Memory B cell (primary cell): ENCODE data around the gene EZH2.

Experiments used
- ATAC-seq: fragments of 150-1000 bp; cut with Tn5 transposase; 2 replicates; pipeline ENCODE4 v1.10.0; 2021; ENCODE audit warnings: low read depth, mild to moderate bottlenecking, moderate library complexity
- DNase-seq, 2 donors: peaks; one replicate each; pipeline ENCODE4 v3.0.0; 2022; ENCODE audit warnings: low spot score in 2 of 2
- H3K27ac Mint-ChIP-seq: one replicate; pipeline ENCODE4 v1.8.0; 2022; ENCODE audit warnings: mild to moderate bottlenecking, moderate library complexity, mixed read lengths
- H3K27me3 Mint-ChIP-seq: one replicate; pipeline ENCODE4 v1.8.0; 2022; ENCODE audit warnings: mixed read lengths
- H3K36me3 Mint-ChIP-seq: one replicate; pipeline ENCODE4 v1.8.0; 2022; ENCODE audit warnings: mild to moderate bottlenecking, mixed read lengths
- H3K4me1 Mint-ChIP-seq: one replicate; pipeline ENCODE4 v1.8.0; 2022; ENCODE audit warnings: mixed read lengths
- H3K4me3 Mint-ChIP-seq: one replicate; pipeline ENCODE4 v1.8.0; 2022; ENCODE audit warnings: mild to moderate bottlenecking, moderate library complexity, mixed read lengths
- H3K9me3 Mint-ChIP-seq: one replicate; pipeline ENCODE4 v1.8.0; 2022; ENCODE audit warnings: mixed read lengths

Gene EZH2

GRCh38 chr7:148773334-148773733 lies 110.8 kb downstream of the EZH2 start:
- no peaks in the 10 kb centered on the region for H3K27me3 Mint-ChIP-seq
- peaks cover 16% of the 10 kb centered on the region for H3K36me3 Mint-ChIP-seq
- H3K27ac Mint-ChIP-seq: peak overlapping the region; percentile 4
- peaks cover 7% of the 10 kb centered on the region for H3K4me1 Mint-ChIP-seq
- peak; percentile 39 for ATAC-seq
- no peak for DNase-seq
- H3K9me3 Mint-ChIP-seq: no peaks in the 10 kb centered on the region
- H3K4me3 Mint-ChIP-seq: no peak overlapping the region

- H3K9me3 Mint-ChIP-seq: no peaks in the 10 kb centered on the region
- no peaks in the 10 kb centered on the region for H3K27me3 Mint-ChIP-seq
- H3K4me1 Mint-ChIP-seq: peaks cover 7% of the 10 kb centered on the region
- H3K4me3 Mint-ChIP-seq: no peak overlapping the region
- peaks cover 18% of the 10 kb centered on the region for H3K36me3 Mint-ChIP-seq
- H3K27ac Mint-ChIP-seq: peak overlapping the region; percentile 4
- DNase-seq (no peak), ATAC-seq (no peak)
Measured at GRCh38 chr7:148772297-148773089, 111.6 kb downstream of the EZH2 start.

GRCh38 chr7:148770004-148770403 lies 114.1 kb downstream of the EZH2 start:
- Mint-ChIP-seq H3K27me3 (no peaks in the 10 kb centered on the region), H3K9me3 (no peaks in the 10 kb centered on the region), H3K4me1 (peaks cover 7% of the 10 kb centered on the region), H3K4me3 (no peak overlapping the region), H3K36me3 (peaks cover 15% of the 10 kb centered on the region), H3K27ac (no peak overlapping the region)
- DNase-seq (no peak), ATAC-seq (no peak)

GRCh38 chr7:148763622-148764021 lies 120.5 kb downstream of the EZH2 start:
- no peak for DNase-seq
- Mint-ChIP-seq H3K36me3 (peaks cover 6% of the 10 kb centered on the region), H3K27ac (no peak overlapping the region), H3K4me1 (no peaks in the 10 kb centered on the region), H3K4me3 (no peak overlapping the region), H3K9me3 (no peaks in the 10 kb centered on the region), H3K27me3 (no peaks in the 10 kb centered on the region)
- no peak for ATAC-seq

GRCh38 chr7:148761499-148762278 lies 122.4 kb downstream of the EZH2 start:
- Mint-ChIP-seq H3K27ac (no peak overlapping the region), H3K9me3 (no peaks in the 10 kb centered on the region), H3K4me3 (no peak overlapping the region), H3K36me3 (peaks cover 9% of the 10 kb centered on the region), H3K27me3 (no peaks in the 10 kb centered on the region), H3K4me1 (no peaks in the 10 kb centered on the region)
- DNase-seq: no peak
- ATAC-seq: no peak
